SKM-1 (cell line): ENCODE measurements around the gene CEMP1.

Experiments
- DNase-seq: peaks from one replicate; lab custom pipeline; 2025; ENCODE audit not compliant: unreplicated experiment; lab: John Stamatoyannopoulos, UW

Gene CEMP1

GRCh38 chr16:2486645-2487516 is 44.3 kb downstream of the CEMP1 start:
- DNase-seq: no peak

GRCh38 chr16:2485811-2486507 is 45.2 kb downstream of the CEMP1 start:
- no peak for DNase-seq

GRCh38 chr16:2484898-2485508 is 46.2 kb downstream of the CEMP1 start:
- DNase-seq: no peak

- DNase-seq: no peak
Measured at GRCh38 chr16:2483939-2484897, 47.0 kb downstream of the CEMP1 start.

GRCh38 chr16:2482708-2483534 is 48.3 kb downstream of the CEMP1 start:
- DNase-seq: no peak

- DNase-seq: no peak
Measured at GRCh38 chr16:2482249-2482648, 49.0 kb downstream of the CEMP1 start.

GRCh38 chr16:2481676-2482075 is 49.5 kb downstream of the CEMP1 start:
- DNase-seq: no peak

GRCh38 chr16:2480948-2481347 is 50.3 kb downstream of the CEMP1 start:
- DNase-seq: no peak
